Mesodermal cell (in vitro differentiated cells): Measurements from ENCODE around the gene KARS1. TPM values are rescaled to one million over a fixed set of nuclear protein-coding genes. Genes with fewer than 3 reads are reported as not detected.

ENCODE experiments used
- H3K27ac ChIP-seq: 2 replicates; pipeline ENCODE4 v1.7.0; 2013; ENCODE audit warnings: mild to moderate bottlenecking, low read depth, low read length, moderate library complexity; ENCODE audit not compliant: severe bottlenecking
- H3K36me3 ChIP-seq: 2 replicates; pipeline ENCODE4 v1.7.1; 2013; ENCODE audit warnings: mild to moderate bottlenecking, low read length, moderate library complexity; ENCODE audit not compliant: control insufficient read depth, insufficient read depth
- H3K4me1 ChIP-seq: one replicate; pipeline ENCODE4 v1.7.1; 2013; ENCODE audit warnings: mild to moderate bottlenecking, low read length; ENCODE audit not compliant: insufficient read depth, control insufficient read depth, poor library complexity, severe bottlenecking
- H3K4me3 ChIP-seq: 2 replicates; pipeline ENCODE4 v1.7.0; 2013; ENCODE audit warnings: low read length, control low read depth, mild to moderate bottlenecking; ENCODE audit not compliant: insufficient read depth, poor library complexity, severe bottlenecking; ENCODE audit errors: extremely low read depth
- H3K9me3 ChIP-seq: 2 replicates; pipeline ENCODE4 v1.7.1; 2013; ENCODE audit warnings: mild to moderate bottlenecking, low read length, moderate library complexity; ENCODE audit not compliant: control insufficient read depth
- WGBS, 2 experiments: methylation state at CpG; one replicate each; pipeline ENCODE4 v1.1.5; 2013; ENCODE audit warnings: missing lambda C conversion rate in 2 of 2; ENCODE audit not compliant: insufficient coverage in 2 of 2; 5-methylcytosine and 5-hydroxymethylcytosine counted together
- polyA plus RNA-seq, 2 experiments: library from polyadenylated mRNA; stranded (reverse); fragments of 50-300 nt; gene quantifications; one replicate each; pipeline ENCODE4 v1.2.3, GENCODE V29; 2013

Gene KARS1
- polyA plus RNA-seq (2013, experiment 1 of 2): 173 TPM
- 166 TPM for polyA plus RNA-seq (2013, experiment 2 of 2)

GRCh38 chr16:75647492-75648264, at the start of gene KARS1, which contains the start of gene TERF2IP:
KARS1 (minus strand) TSS chr16:75647665; CDS start chr16:75647639, 26 bp downstream.
TERF2IP (plus strand) TSS chr16:75647773; CDS start chr16:75647883, 110 bp downstream.
- Histone ChIP-seq H3K4me1 (peaks cover 12% of the 10 kb centered on the region), H3K4me3 (peak within 1 kb of the TSS; percentile 97), H3K9me3 (no peaks in the 10 kb centered on the region), H3K27ac (peak within 1 kb of the TSS; percentile 75), H3K36me3 (peaks cover 37% of the 10 kb centered on the region)
- WGBS, 2 experiments: 0% methylated on average over 68 to 72 of the region's 76 CpGs

GRCh38 chr16:75695708-75696107, 48.2 kb upstream of the KARS1 start:
- no peaks in the 10 kb centered on the region for H3K9me3 ChIP-seq
- 92 to 93% methylated on average over 4 to 5 of the region's 6 CpGs for WGBS, 2 experiments
- no peak overlapping the region for H3K4me3 ChIP-seq
- H3K36me3 ChIP-seq: no peaks in the 10 kb centered on the region
- no peak overlapping the region for H3K27ac ChIP-seq
- no peaks in the 10 kb centered on the region for H3K4me1 ChIP-seq

- Histone ChIP-seq H3K4me1 (no peaks in the 10 kb centered on the region), H3K36me3 (no peaks in the 10 kb centered on the region), H3K27ac (no peak overlapping the region), H3K4me3 (no peak overlapping the region), H3K9me3 (peaks cover 20% of the 10 kb centered on the region)
These were observed 39.9 kb upstream of the KARS1 start for GRCh38 chr16:75687361-75687760.

- H3K4me3 ChIP-seq: no peak overlapping the region
- H3K9me3 ChIP-seq: peaks cover 13% of the 10 kb centered on the region
- WGBS, 2 experiments: 90 to 93% methylated on average over 13 to 14 of the region's 14 CpGs
- H3K27ac ChIP-seq: no peak overlapping the region
- no peaks in the 10 kb centered on the region for H3K4me1 ChIP-seq
- no peaks in the 10 kb centered on the region for H3K36me3 ChIP-seq
These were observed 34.8 kb upstream of the KARS1 start for GRCh38 chr16:75682308-75682707.

- no peak overlapping the region for H3K4me3 ChIP-seq
- H3K27ac ChIP-seq: no peak overlapping the region
- no peaks in the 10 kb centered on the region for H3K4me1 ChIP-seq
- H3K36me3 ChIP-seq: no peaks in the 10 kb centered on the region
- peaks cover 8% of the 10 kb centered on the region for H3K9me3 ChIP-seq
- 87 to 98% methylated on average over 5 of the region's 5 CpGs for WGBS, 2 experiments
These were observed 31.9 kb upstream of the KARS1 start for GRCh38 chr16:75679366-75679765.

GRCh38 chr16:75676909-75677308, 29.4 kb upstream of the KARS1 start, which contains the start of gene CPHXL2:
CPHXL2 (minus strand) TSS chr16:75677009; CDS start chr16:75676999, 10 bp downstream.
- no peaks in the 10 kb centered on the region for H3K36me3 ChIP-seq
- H3K4me1 ChIP-seq: no peaks in the 10 kb centered on the region
- WGBS, 2 experiments: 92% methylated on average over 2 to 3 of the region's 4 CpGs

GRCh38 chr16:75667503-75667902, 20.0 kb upstream of the KARS1 start:
- Histone ChIP-seq H3K27ac (no peak overlapping the region), H3K4me1 (no peaks in the 10 kb centered on the region), H3K9me3 (no peaks in the 10 kb centered on the region), H3K4me3 (no peak overlapping the region), H3K36me3 (no peaks in the 10 kb centered on the region)

More at GRCh38 chr16:75676909-75677308, 29.4 kb upstream of the KARS1 start, which contains the start of gene CPHXL2:
- no peak within 1 kb of the TSS for H3K4me3 ChIP-seq
- no peak within 1 kb of the TSS for H3K27ac ChIP-seq
- no peaks in the 10 kb centered on the region for H3K9me3 ChIP-seq

GRCh38 chr16:75660726-75661302, 13.3 kb upstream of the KARS1 start:
- Histone ChIP-seq H3K27ac (no peak overlapping the region), H3K4me3 (no peak overlapping the region), H3K36me3 (peaks cover 38% of the 10 kb centered on the region), H3K4me1 (no peaks in the 10 kb centered on the region), H3K9me3 (no peaks in the 10 kb centered on the region)
- WGBS, 2 experiments: 85 to 100% methylated on average over 1 to 3 of the region's 4 CpGs

GRCh38 chr16:75660321-75660720, 12.9 kb upstream of the KARS1 start:
- no peak overlapping the region for H3K27ac ChIP-seq
- H3K9me3 ChIP-seq: no peaks in the 10 kb centered on the region
- H3K4me1 ChIP-seq: no peaks in the 10 kb centered on the region
- peaks cover 43% of the 10 kb centered on the region for H3K36me3 ChIP-seq
- WGBS, 2 experiments: 91 to 100% methylated on average over 4 to 6 of the region's 6 CpGs
- no peak overlapping the region for H3K4me3 ChIP-seq

GRCh38 chr16:75658175-75658574, 10.7 kb upstream of the KARS1 start:
- Histone ChIP-seq H3K4me1 (no peaks in the 10 kb centered on the region), H3K27ac (no peak overlapping the region), H3K36me3 (peaks cover 63% of the 10 kb centered on the region), H3K9me3 (no peaks in the 10 kb centered on the region), H3K4me3 (no peak overlapping the region)
- 80 to 100% methylated on average over 2 of the region's 2 CpGs for WGBS, 2 experiments

GRCh38 chr16:75653922-75654321, 6.5 kb upstream of the KARS1 start:
- peaks cover 8% of the 10 kb centered on the region for H3K4me1 ChIP-seq
- WGBS, 2 experiments: no CpG with 5 or more reads among the region's 1 CpG
- H3K36me3 ChIP-seq: peaks cover 59% of the 10 kb centered on the region
- H3K4me3 ChIP-seq: no peak overlapping the region
- H3K9me3 ChIP-seq: no peaks in the 10 kb centered on the region
- no peak overlapping the region for H3K27ac ChIP-seq
